SK-N-SH treated with all-trans-retinoic acid at 6 μM for 48 hours (cell line): ENCODE measurements around the gene MERTK.

ENCODE experiments used
- ATAC-seq: fragments of 200-7000 bp; cut with Tn5 transposase; 3 replicates; pipeline ENCODE4 v1.9.1; 2020; ENCODE audit warnings: mild to moderate bottlenecking, moderate library complexity
- ARNTL ChIP-seq: fragments of 450-650 bp; formaldehyde crosslinking; IDR thresholded peaks from 2 replicates; pipeline ENCODE4 v1.5.0; 2020; ENCODE audit warnings: low read depth, mild to moderate bottlenecking, moderate library complexity, borderline replicate concordance
- BACH2 ChIP-seq: fragments of 250-450 bp; sonication (Bioruptor Pico); IDR thresholded peaks from 2 replicates; pipeline ENCODE4 v1.9.0; 2021; ENCODE audit warnings: mild to moderate bottlenecking, borderline replicate concordance
- CREB5 ChIP-seq: fragments of 250-450 bp; sonication (Bioruptor Pico); IDR thresholded peaks from 2 replicates; pipeline ENCODE4 v1.5.1; 2020; ENCODE audit warnings: low read depth, mild to moderate bottlenecking, moderate library complexity
- CSDC2 ChIP-seq: fragments of 250-450 bp; sonication (Bioruptor Pico); IDR thresholded peaks from 2 replicates; pipeline ENCODE4 v1.5.0; 2020; ENCODE audit warnings: mild to moderate bottlenecking, moderate library complexity
- ESRRG ChIP-seq: fragments of 250-450 bp; sonication (Bioruptor Pico); IDR thresholded peaks from 2 replicates; pipeline ENCODE4 v1.6.1; 2021; ENCODE audit warnings: mild to moderate bottlenecking
- GLIS3 ChIP-seq: fragments of 250-450 bp; sonication (Bioruptor Pico); IDR thresholded peaks from 2 replicates; pipeline ENCODE4 v1.5.0; 2020; ENCODE audit warnings: mild to moderate bottlenecking, moderate library complexity
- ISL1 ChIP-seq: fragments of 250-450 bp; sonication (Bioruptor Pico); IDR thresholded peaks from 2 replicates; pipeline ENCODE4 v2.1.2; 2022; ENCODE audit warnings: mild to moderate bottlenecking, moderate library complexity
- OSR1 ChIP-seq: fragments of 250-450 bp; sonication (Bioruptor Pico); IDR thresholded peaks from 2 replicates; pipeline ENCODE4 v1.8.0; 2022; ENCODE audit warnings: moderate library complexity, mild to moderate bottlenecking, inconsistent platforms
- SNAI2 ChIP-seq: fragments of 250-450 bp; sonication (Bioruptor Pico); IDR thresholded peaks from 2 replicates; pipeline ENCODE4 v1.5.0; 2020; ENCODE audit warnings: mild to moderate bottlenecking, moderate library complexity
- TOX ChIP-seq: fragments of 250-450 bp; sonication (Bioruptor Pico); IDR thresholded peaks from 2 replicates; pipeline ENCODE4 v1.8.0; 2021; ENCODE audit warnings: mild to moderate bottlenecking, moderate library complexity, borderline replicate concordance
- ZC3H10 ChIP-seq: fragments of 250-450 bp; sonication (Bioruptor Pico); IDR thresholded peaks from 2 replicates; pipeline ENCODE4 v1.5.1; 2021; ENCODE audit warnings: mild to moderate bottlenecking, moderate library complexity
- ZFP3 ChIP-seq: fragments of 250-450 bp; sonication (Bioruptor Pico); IDR thresholded peaks from 2 replicates; pipeline ENCODE4 v1.5.0; 2020; ENCODE audit warnings: mild to moderate bottlenecking, moderate library complexity
- ZFP30 ChIP-seq: fragments of 450-650 bp; formaldehyde crosslinking; IDR thresholded peaks from 2 replicates; pipeline ENCODE4 v1.5.0; 2022; ENCODE audit warnings: mild to moderate bottlenecking, moderate library complexity
- ZNF565 ChIP-seq: fragments of 450-650 bp; formaldehyde crosslinking; conservative IDR thresholded peaks from 2 replicates; pipeline ENCODE4 v1.5.0; 2020; ENCODE audit warnings: low read depth, mild to moderate bottlenecking, moderate library complexity
- ZNF70 ChIP-seq: fragments of 450-650 bp; formaldehyde crosslinking; IDR thresholded peaks from 2 replicates; pipeline ENCODE4 v1.5.0; 2020; ENCODE audit warnings: mild to moderate bottlenecking, moderate library complexity
- ZNF8 ChIP-seq: fragments of 450-650 bp; formaldehyde crosslinking; IDR thresholded peaks from 2 replicates; pipeline ENCODE4 v1.5.0; 2020; ENCODE audit warnings: mild to moderate bottlenecking, moderate library complexity
- TF ChIP-seq, protein P1 (sequence below): fragments of 250-450 bp; sonication (Bioruptor Pico); IDR thresholded peaks from 2 replicates; pipeline ENCODE4 v1.5.0; 2020; ENCODE audit warnings: mild to moderate bottlenecking, moderate library complexity

MERTK gene

DNA sequence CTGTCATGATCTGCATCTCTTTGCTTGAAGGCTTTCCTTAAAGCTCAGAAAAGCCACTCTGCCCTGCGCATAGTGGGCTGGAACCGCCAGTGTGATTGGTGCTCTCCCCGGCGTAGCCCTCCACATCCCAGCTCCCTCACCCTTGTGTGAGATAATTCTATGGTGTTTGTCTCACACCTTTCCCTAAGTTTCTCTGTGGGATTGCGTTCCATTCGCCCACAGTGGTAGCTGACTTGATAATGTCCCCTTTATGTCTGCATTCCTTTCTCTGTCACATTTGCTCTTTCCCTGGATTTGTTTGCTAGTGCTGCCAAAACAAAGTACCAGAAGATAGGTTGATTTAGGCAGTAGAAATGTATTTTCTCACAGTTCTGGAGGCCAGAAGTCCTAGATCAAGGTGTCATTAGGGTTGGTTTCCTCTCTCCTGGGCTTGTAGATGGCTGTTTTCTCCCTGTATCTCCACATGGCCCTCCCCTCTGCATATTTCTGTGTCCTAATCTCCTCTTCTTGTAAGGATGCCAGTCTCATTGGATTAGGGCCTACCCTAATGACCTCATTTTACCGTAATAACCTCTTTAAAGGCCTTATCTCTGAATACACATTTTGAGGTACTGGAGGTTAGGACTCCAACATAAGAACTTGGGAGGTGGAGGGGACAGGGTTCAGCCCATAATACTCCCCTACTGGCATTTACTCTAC, 149.3 kb downstream of the MERTK start (continued):
- no peak for TF ChIP-seq SNAI2
- no peak for TF ChIP-seq ZNF565 (CRISPR knock-in tag)
- TF ChIP-seq GLIS3 (CRISPR knock-in tag): no peak
- no peak for TF ChIP-seq OSR1 (CRISPR knock-in tag)
- TF ChIP-seq BACH2 (CRISPR knock-in tag): no peak
- no peak for TF ChIP-seq CREB5 (CRISPR knock-in tag)

DNA sequence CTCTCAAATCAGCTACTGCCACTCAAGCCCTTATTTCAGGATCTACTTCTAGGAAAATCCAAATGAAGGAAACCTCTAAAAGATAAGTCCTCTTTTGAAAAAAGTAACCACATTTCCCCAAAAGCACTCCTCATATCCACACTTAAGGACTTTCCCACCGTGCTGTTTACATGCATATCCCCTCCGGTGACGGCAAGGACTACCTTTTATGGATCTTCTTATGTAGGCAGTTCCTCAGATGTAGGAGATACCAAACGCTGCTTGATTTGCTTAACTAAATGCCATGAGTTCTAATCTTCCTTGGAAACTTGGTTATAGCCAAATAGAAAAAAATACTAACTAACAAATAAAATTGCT, 149.8 kb downstream of the MERTK start:
- no peak for ATAC-seq
- TF ChIP-seq CSDC2 (CRISPR knock-in tag): no peak
- no peak for TF ChIP-seq ZFP30 (CRISPR knock-in tag)
- no peak for TF ChIP-seq OSR1 (CRISPR knock-in tag)
- TF ChIP-seq ARNTL (CRISPR knock-in tag): no peak

DNA sequence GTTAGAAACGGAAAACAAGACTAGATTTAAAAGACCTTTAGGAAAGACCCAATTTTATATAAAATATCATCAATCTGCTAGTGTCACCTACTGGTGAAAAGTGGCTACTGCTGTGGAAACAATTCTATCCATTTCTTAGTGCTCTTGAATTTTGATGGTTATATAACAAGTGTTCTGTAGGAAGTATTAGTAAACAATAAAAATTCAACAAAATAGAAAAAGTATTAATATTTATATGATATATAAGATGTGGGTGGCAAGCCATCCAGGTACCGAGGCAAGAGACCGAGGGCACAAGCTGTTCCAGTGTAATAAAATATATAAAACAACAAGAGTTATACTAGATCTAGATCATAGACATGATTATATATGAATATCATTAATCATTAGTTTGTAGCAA, 150.5 kb downstream of the MERTK start:
- peak; percentile 90 for ATAC-seq

GRCh38 chr2:112050316-112050715, 151.9 kb downstream of the MERTK start:
- ATAC-seq: no peak

More for the DNA sequence above, 150.5 kb downstream of the MERTK start:
- TF ChIP-seq ZNF8 (CRISPR knock-in tag) (no peak), BACH2 (CRISPR knock-in tag) (no peak), ISL1 (CRISPR knock-in tag) (no peak)
- TF ChIP-seq, all 23 proteins: peak for 0

GRCh38 chr2:112053917-112054846, 155.8 kb downstream of the MERTK start:
- ATAC-seq: peak; percentile 75
- TF ChIP-seq ZNF8 (CRISPR knock-in tag): no peak
- no peak for TF ChIP-seq ZNF565 (CRISPR knock-in tag)
- TF ChIP-seq ESRRG (CRISPR knock-in tag): no peak
- TF ChIP-seq ISL1 (CRISPR knock-in tag): no peak
- TF ChIP-seq OSR1 (CRISPR knock-in tag): no peak
- TF ChIP-seq ZFP30 (CRISPR knock-in tag): no peak
- TF ChIP-seq ZC3H10 (CRISPR knock-in tag): no peak
- TF ChIP-seq TOX (CRISPR knock-in tag): no peak
- TF ChIP-seq, protein P1, sequence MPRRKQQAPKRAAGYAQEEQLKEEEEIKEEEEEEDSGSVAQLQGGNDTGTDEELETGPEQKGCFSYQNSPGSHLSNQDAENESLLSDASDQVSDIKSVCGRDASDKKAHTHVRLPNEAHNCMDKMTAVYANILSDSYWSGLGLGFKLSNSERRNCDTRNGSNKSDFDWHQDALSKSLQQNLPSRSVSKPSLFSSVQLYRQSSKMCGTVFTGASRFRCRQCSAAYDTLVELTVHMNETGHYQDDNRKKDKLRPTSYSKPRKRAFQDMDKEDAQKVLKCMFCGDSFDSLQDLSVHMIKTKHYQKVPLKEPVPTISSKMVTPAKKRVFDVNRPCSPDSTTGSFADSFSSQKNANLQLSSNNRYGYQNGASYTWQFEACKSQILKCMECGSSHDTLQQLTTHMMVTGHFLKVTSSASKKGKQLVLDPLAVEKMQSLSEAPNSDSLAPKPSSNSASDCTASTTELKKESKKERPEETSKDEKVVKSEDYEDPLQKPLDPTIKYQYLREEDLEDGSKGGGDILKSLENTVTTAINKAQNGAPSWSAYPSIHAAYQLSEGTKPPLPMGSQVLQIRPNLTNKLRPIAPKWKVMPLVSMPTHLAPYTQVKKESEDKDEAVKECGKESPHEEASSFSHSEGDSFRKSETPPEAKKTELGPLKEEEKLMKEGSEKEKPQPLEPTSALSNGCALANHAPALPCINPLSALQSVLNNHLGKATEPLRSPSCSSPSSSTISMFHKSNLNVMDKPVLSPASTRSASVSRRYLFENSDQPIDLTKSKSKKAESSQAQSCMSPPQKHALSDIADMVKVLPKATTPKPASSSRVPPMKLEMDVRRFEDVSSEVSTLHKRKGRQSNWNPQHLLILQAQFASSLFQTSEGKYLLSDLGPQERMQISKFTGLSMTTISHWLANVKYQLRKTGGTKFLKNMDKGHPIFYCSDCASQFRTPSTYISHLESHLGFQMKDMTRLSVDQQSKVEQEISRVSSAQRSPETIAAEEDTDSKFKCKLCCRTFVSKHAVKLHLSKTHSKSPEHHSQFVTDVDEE (CRISPR knock-in tag): no peak
- TF ChIP-seq ZFP3: no peak
- no peak for TF ChIP-seq ZNF70 (CRISPR knock-in tag)
- TF ChIP-seq CREB5 (CRISPR knock-in tag): no peak
- no peak for TF ChIP-seq ARNTL (CRISPR knock-in tag)
- no peak for TF ChIP-seq CSDC2 (CRISPR knock-in tag)

More at GRCh38 chr2:112050316-112050715, 151.9 kb downstream of the MERTK start:
- TF ChIP-seq, protein P1 (CRISPR knock-in tag): no peak
